ENCODE measurements around the gene CEP89.
A peak's percentile ranks its signal among the peaks of the same experiment; 100 is the strongest.
"Not testable (repeated sequence)": the region's sequence is repeated elsewhere in the genome, so short reads cannot be mapped to it uniquely, and the experiment has no call there.

The CEP89 gene

GRCh38 chr19:32971715-32972540 is at the start of gene CEP89, which contains the start of gene FAAP24:
TSS of gene CEP89 (minus strand) at chr19:32971958. CDS start at chr19:32971874, 84 bp downstream.
TSS of gene FAAP24 (plus strand) at chr19:32972242. CDS start at chr19:32973197, 955 bp downstream.
- peak; percentile 93 for DNase-seq (ENCODE audit: low read depth)

DNA sequence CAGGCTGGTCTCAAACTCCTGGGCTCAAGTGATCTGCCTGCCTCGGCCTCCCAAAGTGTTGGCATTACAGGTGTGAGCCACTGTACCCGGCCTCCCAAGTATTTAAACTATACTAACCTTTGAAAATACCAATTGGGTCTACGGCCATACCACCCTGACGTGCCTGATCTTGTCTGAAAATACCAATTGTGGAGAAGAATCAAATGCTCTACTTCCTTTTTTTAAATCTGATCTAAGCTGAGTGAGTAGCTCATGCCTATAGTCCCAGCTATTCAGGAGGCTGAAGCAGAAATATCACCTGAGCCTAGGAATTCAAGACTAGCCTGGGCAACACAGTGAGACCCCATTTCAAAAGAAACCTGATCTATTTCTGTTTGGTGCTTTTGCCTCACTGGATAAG is 39.1 kb upstream of the CEP89 start:
- DNase-seq (ENCODE audit: low read depth): not testable (repeated sequence)

GRCh38 chr19:33008738-33009137 is 37.0 kb upstream of the CEP89 start:
- DNase-seq (ENCODE audit: low read depth): no peak

GRCh38 chr19:33005440-33005839 is 33.7 kb upstream of the CEP89 start:
- DNase-seq (ENCODE audit: low read depth): no peak

GRCh38 chr19:33003424-33004024 is 31.8 kb upstream of the CEP89 start:
- not testable (repeated sequence) for DNase-seq (ENCODE audit: low read depth)

- DNase-seq (ENCODE audit: low read depth): not testable (repeated sequence)
Observed at GRCh38 chr19:33002126-33002865, 30.5 kb upstream of the CEP89 start.

GRCh38 chr19:33000910-33001309 is 29.2 kb upstream of the CEP89 start:
- DNase-seq (ENCODE audit: low read depth): no peak

- DNase-seq (ENCODE audit: low read depth): peak; percentile 5
Observed at GRCh38 chr19:33000510-33000909, 28.8 kb upstream of the CEP89 start.

- DNase-seq (ENCODE audit: low read depth): no peak
Observed at GRCh38 chr19:32998722-32999121, 27.0 kb upstream of the CEP89 start.

GRCh38 chr19:32997716-32998355 is 26.1 kb upstream of the CEP89 start:
- DNase-seq (ENCODE audit: low read depth): no peak

GRCh38 chr19:32997061-32997464 is 25.3 kb upstream of the CEP89 start:
- not testable (repeated sequence) for DNase-seq (ENCODE audit: low read depth)

- not testable (repeated sequence) for DNase-seq (ENCODE audit: low read depth)
Observed at GRCh38 chr19:32995966-32996365, 24.2 kb upstream of the CEP89 start.

DNA sequence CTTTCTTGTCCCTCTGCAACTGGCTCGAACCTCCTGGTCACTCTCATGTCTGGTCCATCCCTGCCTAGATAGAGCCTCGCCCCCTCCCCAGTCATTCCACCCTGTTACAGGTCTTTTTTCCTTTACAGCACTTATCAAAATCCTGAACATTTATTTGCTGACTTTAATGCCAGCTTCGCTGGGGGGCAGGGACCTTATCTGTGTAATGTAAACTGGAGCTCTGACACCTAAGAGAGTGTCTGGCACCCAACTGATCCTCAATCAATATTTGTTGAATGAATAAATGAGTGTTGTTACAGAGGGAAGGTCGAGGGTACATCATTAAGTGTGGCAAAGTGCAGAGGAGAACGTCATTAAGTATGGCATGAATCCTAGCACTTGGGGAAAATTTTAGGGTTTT is 17.0 kb upstream of the CEP89 start:
- DNase-seq (ENCODE audit: low read depth): no peak

DNA sequence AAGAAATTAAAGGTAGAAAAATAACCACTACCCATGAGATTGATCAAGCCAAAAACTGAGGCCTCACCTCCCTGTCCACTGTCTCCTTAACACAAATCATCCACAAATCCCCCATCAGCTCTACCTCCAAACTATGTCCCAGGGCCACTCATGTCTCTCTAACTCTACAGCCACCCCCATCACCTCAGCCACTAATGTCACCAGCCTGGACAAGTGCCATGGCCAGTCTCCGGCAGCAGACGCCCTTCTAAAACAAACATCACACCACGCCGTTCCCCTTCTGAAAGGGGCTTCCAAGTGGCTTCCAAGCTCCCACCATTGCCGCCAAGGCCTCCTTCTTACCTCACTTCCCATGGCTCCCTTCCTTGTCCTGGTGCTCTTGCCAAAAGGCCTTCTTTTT is 16.5 kb upstream of the CEP89 start:
- DNase-seq (ENCODE audit: low read depth): not testable (repeated sequence)

DNA sequence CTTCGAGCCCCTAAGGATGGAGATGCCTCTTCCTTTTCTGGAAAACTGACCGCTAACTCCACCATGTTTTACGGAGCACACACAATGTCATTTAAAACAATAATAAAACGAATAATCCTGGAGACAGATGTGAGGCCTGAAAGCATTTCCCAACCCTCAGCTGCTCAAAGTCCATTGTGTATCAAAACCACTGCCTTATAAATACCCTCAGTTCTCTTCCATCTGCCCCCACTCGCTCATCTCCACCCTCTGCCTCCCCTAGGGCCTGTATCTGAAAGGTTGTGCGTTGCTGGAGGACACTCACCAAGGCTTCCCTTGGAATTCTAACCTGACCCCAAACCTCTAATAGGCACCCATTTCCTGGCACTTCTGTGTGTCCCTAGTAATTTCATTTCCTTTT is 10.7 kb upstream of the CEP89 start:
- DNase-seq (ENCODE audit: low read depth): not testable (repeated sequence)

DNA sequence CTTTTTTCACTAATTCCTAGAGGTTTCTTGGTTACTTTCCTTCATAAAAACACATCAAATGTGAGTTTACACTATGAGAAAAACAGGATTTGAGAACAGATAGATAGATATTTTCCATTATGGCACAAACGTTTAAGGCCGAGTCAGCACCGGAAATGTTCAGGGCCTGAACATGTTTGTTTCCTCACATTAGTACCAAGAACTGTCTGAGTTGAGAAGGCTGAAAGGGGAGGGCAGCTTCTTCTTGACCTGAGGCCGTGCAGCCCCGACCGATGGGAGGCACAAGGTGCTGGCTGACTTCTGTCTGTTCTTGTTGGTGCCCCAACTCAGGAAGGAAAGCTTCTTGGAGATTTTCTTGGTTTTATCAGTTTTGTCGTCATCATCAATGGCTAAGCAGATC is 8.0 kb upstream of the CEP89 start:
- not testable (repeated sequence) for DNase-seq (ENCODE audit: low read depth)

GRCh38 chr19:32977813-32978212 is 6.1 kb upstream of the CEP89 start:
- DNase-seq (ENCODE audit: low read depth): not testable (repeated sequence)

DNA sequence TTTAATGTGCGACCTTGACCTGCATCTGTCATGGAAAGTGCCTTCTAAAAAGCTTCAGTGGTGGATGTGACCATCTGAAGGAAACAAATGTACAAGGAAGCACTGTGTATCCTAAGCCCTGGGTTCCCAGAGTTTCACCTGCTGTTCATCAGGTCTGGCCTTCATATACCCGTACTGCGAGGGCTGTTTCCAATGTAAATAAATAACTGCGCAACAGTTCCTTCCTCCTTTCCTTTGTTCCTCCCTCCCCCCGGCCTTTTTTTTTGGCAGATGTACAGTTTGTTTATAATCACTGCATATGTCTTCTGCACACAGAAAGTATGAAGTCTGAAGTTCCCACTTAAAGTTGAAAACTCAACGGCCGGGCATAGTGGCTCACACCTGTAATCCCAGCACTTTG is 5.5 kb upstream of the CEP89 start:
- DNase-seq (ENCODE audit: low read depth): no peak

GRCh38 chr19:32976223-32976805 is 4.6 kb upstream of the CEP89 start:
- DNase-seq (ENCODE audit: low read depth): peak; percentile 68

GRCh38 chr19:32971012-32971595 is 654 bp downstream of the CEP89 start:
- no peak for DNase-seq (ENCODE audit: low read depth)

GRCh38 chr19:32969549-32969948 is 2.2 kb downstream of the CEP89 start:
- DNase-seq (ENCODE audit: low read depth): no peak
